Stimulated activated CD8-positive, alpha-beta memory T cell treated with anti-CD3 and anti-CD28 coated beads, Interleukin-7, amount 100 ng/mL, for 24 hours (primary cell): ENCODE data around the gene CERS4.
A peak's percentile ranks its signal among the peaks of the same experiment; 100 is the strongest.
"Not testable (repeated sequence)": the region's sequence is repeated elsewhere in the genome, so short reads cannot be mapped to it uniquely, and the experiment has no call there.

Experiments
- DNase-seq: peaks from one replicate; pipeline ENCODE4 v3.0.0-alpha.2; 2020; ENCODE audit warnings: low read depth

Gene CERS4

DNA sequence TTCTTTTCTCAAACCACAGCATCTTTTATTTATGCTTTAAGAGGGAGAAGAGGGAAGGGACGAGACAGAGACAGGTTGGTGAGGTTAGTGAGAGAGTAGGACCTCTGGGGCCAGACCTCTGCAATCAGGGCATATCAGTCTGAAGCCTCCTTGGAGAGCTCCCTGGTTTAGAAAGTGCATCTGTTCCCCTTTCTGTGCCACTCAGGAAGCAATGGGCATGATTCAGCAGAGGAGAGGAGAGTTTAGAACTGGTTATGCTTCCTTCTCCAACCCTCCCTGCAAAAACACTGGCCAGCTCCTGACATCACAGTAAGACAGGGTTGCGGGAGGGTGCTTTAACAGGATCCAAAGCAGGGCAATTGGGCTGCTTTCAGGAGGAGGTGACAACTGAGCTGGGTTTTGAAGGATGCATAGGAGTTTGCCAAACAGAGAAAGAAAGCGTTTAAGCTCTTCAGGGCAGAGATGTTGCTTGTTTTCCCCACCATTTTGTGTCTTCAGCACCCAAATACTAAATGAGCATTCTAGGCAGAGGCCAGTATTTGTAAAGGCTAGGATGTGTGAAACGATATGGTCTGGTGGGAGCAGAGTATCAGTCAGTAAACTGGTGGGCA, 33.1 kb downstream of the CERS4 start:
- no peak for DNase-seq

- DNase-seq, result no peak
These were observed 34.0 kb downstream of the CERS4 start for GRCh38 chr19:8243146-8243545.

DNA sequence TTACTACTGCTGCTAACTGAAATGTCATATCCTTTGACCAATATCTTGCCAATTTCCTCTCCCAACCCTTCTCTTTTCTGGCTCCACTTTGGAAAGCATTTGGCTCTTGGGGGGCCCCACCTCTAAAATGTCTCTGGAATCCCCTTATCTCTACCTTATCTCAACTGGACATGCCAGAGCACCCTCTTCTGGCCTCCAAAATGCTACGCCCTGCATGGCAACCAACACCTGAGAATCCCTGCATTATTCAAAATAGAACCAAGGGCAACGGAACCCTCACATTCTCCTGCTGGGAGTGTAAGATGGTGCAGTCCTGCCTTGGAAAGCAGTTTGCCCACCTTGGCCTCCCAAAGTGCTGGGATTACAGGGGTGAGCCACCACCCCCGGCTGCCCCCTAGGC, 35.3 kb downstream of the CERS4 start:
- DNase-seq, result no peak

GRCh38 chr19:8245869-8246835, 37.0 kb downstream of the CERS4 start:
- DNase-seq, result no peak

DNA sequence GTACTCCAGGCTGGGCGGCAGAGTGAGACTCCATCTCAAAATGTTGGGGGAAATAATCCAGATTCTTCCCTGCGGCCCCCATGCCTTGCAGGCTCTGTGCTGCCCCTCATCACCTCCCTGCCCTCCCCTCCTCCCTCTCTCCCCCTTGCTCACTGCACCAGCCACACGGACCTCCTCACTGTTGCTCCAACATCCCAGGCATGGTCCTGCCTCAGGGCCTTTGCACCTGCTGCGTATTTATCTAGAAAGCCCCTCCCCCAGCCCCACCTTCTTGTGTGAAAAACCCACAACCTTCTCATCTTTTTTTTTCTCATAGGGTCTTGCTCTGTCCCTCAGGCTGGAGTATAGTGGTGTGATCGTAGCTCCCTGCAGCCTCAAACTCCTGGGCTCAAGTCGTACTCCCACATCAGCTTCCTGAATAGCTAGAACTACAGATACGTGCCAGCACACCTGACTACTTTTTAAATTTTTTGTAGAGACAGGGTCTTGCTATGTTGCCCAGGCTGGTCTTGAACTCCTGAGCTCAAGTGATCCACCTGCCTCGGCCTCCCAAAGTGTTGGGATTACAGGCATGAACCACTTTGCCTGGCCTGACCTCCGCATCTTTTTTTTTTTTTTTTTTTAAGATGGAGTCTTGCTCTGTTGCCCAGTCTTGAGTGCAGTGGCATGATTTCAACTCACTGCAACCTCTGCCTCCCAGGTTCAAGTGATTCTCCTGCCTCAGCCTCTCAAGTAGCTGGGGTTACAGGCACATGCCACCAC, 38.1 kb downstream of the CERS4 start:
- DNase-seq, result not testable (repeated sequence)

GRCh38 chr19:8248348-8249328, 39.5 kb downstream of the CERS4 start:
- DNase-seq, result no peak

GRCh38 chr19:8250596-8250995, 41.4 kb downstream of the CERS4 start:
- DNase-seq, result no peak

DNA sequence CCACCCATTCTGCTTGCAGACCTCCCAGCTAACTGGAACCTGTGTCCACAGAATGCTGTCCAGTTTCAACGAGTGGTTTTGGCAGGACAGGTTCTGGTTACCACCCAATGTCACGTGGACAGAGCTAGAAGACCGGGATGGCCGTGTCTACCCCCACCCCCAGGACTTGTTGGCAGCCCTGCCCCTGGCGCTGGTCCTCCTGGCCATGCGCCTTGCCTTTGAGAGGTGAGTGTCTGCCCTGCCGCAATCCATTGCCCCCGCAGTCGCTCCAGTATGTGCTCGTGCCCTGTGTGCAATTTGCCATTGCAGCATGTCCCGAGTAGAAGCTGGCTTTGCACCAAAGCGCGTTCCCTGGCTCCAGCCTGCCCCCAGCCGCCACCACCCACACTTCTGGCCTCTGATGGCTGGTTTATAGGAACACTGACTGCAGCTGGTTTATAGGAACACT, 41.9 kb downstream of the CERS4 start:
- DNase-seq, result no peak

GRCh38 chr19:8252922-8253589, 43.9 kb downstream of the CERS4 start:
- peak; percentile 76 for DNase-seq

DNA sequence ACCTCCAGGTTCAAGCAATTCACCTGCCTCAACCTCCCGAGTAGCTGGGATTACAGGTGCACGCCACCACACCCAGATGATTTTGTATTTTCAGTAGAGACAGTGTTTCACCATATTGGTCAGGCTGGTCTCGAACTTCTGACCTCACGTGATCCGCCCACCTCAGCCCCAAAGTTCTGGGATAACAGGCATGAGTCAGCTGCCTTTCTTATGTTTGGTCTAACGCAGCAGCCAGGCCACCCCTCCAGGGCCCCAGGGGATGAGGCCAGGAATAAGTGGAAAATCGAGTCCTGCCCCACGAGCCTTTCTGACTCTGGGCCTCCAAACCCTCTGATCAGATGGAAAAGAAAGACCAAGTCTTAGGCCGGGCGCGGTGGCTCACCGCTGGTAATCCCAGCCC, 44.5 kb downstream of the CERS4 start:
- no peak for DNase-seq

GRCh38 chr19:8254286-8255001, 45.3 kb downstream of the CERS4 start:
- no peak for DNase-seq

DNA sequence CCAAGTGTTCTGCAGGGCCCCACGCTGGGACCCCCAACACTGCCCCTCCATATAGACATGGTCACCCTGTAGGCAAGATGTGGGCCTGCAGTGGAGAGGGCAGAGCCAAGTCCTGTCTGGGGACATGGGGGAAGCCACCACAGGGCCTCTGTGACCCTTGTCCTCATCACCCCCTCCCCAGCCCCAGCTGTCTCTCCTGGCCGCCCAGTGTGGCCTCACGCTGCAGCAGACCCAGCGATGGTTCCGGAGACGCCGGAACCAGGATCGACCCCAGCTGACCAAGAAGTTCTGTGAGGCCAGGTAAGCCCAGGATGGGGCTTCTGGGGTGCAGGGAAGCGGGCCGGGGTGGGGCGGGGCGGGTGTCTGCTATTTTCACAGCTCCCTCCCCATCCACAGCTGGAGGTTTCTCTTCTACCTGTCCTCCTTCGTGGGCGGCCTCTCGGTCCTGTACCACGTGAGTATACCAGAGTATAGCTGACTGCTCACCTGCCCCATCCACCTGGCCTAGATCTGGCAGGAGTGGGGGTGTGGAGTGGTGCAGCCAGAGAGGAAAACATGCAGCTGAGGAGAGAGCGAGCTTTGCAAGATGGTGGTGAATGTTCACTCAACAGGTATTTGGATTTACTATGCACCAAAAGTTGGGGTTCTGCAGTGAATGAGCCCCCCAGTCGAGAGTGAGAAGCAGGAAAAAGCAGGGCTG, 46.4 kb downstream of the CERS4 start:
- DNase-seq, result no peak

DNA sequence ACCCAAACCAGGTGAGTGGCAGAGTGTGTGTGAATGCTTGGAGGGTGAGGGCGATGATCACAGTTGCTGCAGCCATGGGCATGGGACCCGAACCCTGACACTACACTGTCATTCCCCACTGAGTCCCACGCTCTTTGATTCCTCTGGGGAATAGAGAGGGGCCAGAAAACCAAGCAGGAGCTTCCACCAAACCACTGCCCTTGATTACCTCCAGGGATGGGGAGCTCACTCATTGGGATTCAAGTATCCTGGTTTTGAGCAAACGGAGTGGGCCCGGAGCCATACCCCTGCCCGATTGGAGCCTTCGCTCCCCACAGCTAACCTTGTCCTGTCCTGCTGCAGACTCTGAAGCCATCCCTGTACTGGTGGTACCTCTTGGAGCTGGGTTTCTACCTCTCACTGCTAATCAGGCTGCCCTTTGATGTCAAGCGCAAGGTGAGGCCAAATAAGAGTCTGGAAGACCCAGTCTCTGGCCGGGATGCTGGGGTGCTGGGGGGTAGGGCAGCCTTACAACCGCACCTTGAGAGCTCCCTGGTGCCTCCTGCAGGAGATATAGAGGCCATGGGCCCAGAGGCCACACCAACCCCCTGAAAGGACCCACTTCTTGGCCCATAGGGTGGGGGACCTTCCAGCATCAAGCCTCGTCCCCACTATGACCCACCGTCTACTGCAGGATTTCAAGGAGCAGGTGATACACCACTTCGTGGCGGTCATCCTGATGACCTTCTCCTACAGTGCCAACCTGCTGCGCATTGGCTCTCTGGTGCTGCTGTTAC, 47.3 kb downstream of the CERS4 start:
- DNase-seq, result no peak

DNA sequence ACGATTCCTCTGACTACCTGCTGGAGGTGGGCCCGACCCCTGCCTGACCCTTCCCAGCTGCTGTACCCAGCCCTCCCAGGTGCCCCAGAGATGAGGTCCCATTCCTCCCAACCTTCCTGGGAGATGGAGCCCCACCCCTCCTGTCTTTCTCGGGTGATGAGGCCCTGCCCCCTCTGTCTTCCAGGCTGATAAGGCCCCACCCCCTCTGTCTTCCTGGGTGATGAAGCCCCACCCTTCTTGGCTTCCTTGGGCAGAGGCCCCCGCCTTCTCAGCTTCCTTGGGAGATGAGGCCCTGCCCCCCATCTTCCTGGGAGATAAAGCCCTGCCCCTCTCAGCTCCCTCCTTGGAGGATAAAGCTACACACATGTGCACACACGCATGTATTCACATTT, 47.9 kb downstream of the CERS4 start:
- DNase-seq, result no peak

GRCh38 chr19:8259142-8259921, 50.2 kb downstream of the CERS4 start:
- no peak for DNase-seq

GRCh38 chr19:8259922-8260247, 50.7 kb downstream of the CERS4 start:
- no peak for DNase-seq

DNA sequence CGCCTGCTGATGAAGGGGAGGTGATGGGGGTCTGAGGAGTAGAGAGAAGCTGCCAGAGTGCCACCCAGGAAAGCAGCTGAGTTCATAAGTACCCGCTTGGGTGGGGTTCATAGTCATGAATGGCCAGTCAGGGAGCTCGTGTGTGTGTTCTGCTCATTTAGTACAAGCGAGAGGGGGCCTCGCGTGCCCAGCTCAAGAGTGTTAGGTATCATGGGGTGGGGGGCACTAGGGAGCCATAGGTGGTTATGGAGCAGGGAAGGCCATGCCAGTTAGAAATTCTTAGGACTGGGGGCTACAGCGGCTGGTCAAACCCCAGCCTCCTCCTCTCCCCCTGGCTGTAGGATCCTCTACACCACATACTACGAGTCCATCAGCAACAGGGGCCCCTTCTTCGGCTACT, 52.2 kb downstream of the CERS4 start:
- DNase-seq, result no peak

GRCh38 chr19:8261881-8262280, 52.7 kb downstream of the CERS4 start:
- DNase-seq, result no peak
